ENCODE data around the gene ANKRD36B.
A peak's percentile ranks its signal among the peaks of the same experiment; 100 is the strongest.
"Not testable (repeated sequence)": the region's sequence is repeated elsewhere in the genome, so short reads cannot be mapped to it uniquely, and the experiment has no call there.

Gene ANKRD36B

GRCh38 chr2:97550498-97550897, 39.2 kb downstream of the ANKRD36B start:
- DNase-seq (ENCODE audit: low read depth in 1 of 2, low spot score in 1 of 2): not testable (repeated sequence)

GRCh38 chr2:97549058-97549457, 40.6 kb downstream of the ANKRD36B start:
- not testable (repeated sequence) for DNase-seq (ENCODE audit: low read depth in 1 of 2, low spot score in 1 of 2)

- not testable (repeated sequence) for DNase-seq (ENCODE audit: low read depth in 1 of 2, low spot score in 1 of 2)
These were observed 41.1 kb downstream of the ANKRD36B start for GRCh38 chr2:97548536-97548935.

GRCh38 chr2:97546711-97547110, 43.0 kb downstream of the ANKRD36B start:
- DNase-seq (ENCODE audit: low read depth in 1 of 2, low spot score in 1 of 2): no peak

GRCh38 chr2:97544911-97545310, 44.8 kb downstream of the ANKRD36B start:
- DNase-seq (ENCODE audit: low read depth in 1 of 2, low spot score in 1 of 2): not testable (repeated sequence)

- DNase-seq (ENCODE audit: low read depth in 1 of 2, low spot score in 1 of 2): not testable (repeated sequence)
These were observed 63.8 kb downstream of the ANKRD36B start for GRCh38 chr2:97525904-97526303.

GRCh38 chr2:97523816-97524215, 65.9 kb downstream of the ANKRD36B start:
- not testable (repeated sequence) for DNase-seq (ENCODE audit: low read depth in 1 of 2, low spot score in 1 of 2)

GRCh38 chr2:97522916-97523555, 66.6 kb downstream of the ANKRD36B start:
- DNase-seq (ENCODE audit: low read depth in 1 of 2, low spot score in 1 of 2): not testable (repeated sequence)

GRCh38 chr2:97495651-97496050, 94.0 kb downstream of the ANKRD36B start:
- DNase-seq (ENCODE audit: low read depth in 1 of 2, low spot score in 1 of 2): not testable (repeated sequence)

- peak in 1 of 2 donors; percentile 0 for DNase-seq (ENCODE audit: low read depth in 1 of 2, low spot score in 1 of 2)
These were observed 99.5 kb downstream of the ANKRD36B start for GRCh38 chr2:97490141-97490540.
